B cell (primary cell): ENCODE results near the gene ATP10A. TPM values are rescaled to one million over a fixed set of nuclear protein-coding genes. Genes with fewer than 3 reads are reported as not detected.

Experiments used
- ATAC-seq: fragments of 200-7000 bp; cut with Tn5 transposase; one replicate; pipeline ENCODE4 v1.10.0; 2021; ENCODE audit warnings: low read depth, mild to moderate bottlenecking, moderate number of reproducible peaks, moderate library complexity
- CTCF ChIA-PET: fragments of 350-600 bp; sonication (Branson Sonifier 250); formaldehyde crosslinking; loops from one replicate; lab custom pipeline; 2021; ENCODE audit warnings: antibody characterized with exemption, inconsistent platforms; lab: Charles Lee
- POLR2A ChIA-PET: fragments of 350-600 bp; sonication (Branson Sonifier 250); formaldehyde crosslinking; loops from one replicate; lab custom pipeline; 2021; ENCODE audit warnings: antibody characterized with exemption; lab: Charles Lee
- DNase-seq: peaks from one replicate; pipeline ENCODE4 v3.0.0; 2013
- H2AFZ ChIP-seq: 2 replicates; pipeline ENCODE4 v1.6.1; 2012; ENCODE audit warnings: mild to moderate bottlenecking, low read depth, low read length; ENCODE audit not compliant: insufficient read depth, poor library complexity, severe bottlenecking
- H3K27ac ChIP-seq, 2 donors: 1 replicate in 1 of 2; 2 replicates in 1 of 2; pipeline ENCODE4 v1.5.1; 2012 to 2013; ENCODE audit warnings: low read length in 2 of 2, mild to moderate bottlenecking in 2 of 2, moderate library complexity in 1 of 2
- H3K27me3 ChIP-seq, 4 experiments: fragments of 200-600 bp in 1 of 4; sonication (generic) in 1 of 4; replicated peaks in 1 of 4; 1 replicate in 2 of 4; 2 replicates in 2 of 4; pipeline versions ENCODE4 v1.6.1 to v1.7.0; 2013 to 2016; ENCODE audit warnings: low read length in 3 of 4, mild to moderate bottlenecking in 2 of 4, mixed read lengths in 1 of 4, moderate library complexity in 1 of 4; ENCODE audit not compliant: insufficient read depth in 4 of 4, control insufficient read depth in 3 of 4; ENCODE audit errors: control extremely low read depth in 1 of 4
- H3K36me3 ChIP-seq, 2 experiments: replicated peaks in 1 of 2; 1 replicate in 1 of 2; 2 replicates in 1 of 2; pipeline versions ENCODE4 v1.6.1 to v1.7.1; 2013; ENCODE audit warnings: low read length in 1 of 2; ENCODE audit not compliant: insufficient read depth in 2 of 2, control insufficient read depth in 1 of 2; ENCODE audit errors: control extremely low read depth in 1 of 2, extremely low read depth in 1 of 2
- H3K4me1 ChIP-seq, 2 donors: fragments of 200-600 bp in 1 of 2; sonication (generic) in 1 of 2; 1 replicate in 1 of 2; 2 replicates in 1 of 2; pipeline versions ENCODE4 v1.5.1 to v1.6.1; 2013 to 2017; ENCODE audit warnings: low read length in 2 of 2; ENCODE audit not compliant: control insufficient read depth in 2 of 2, insufficient read depth in 2 of 2
- H3K4me2 ChIP-seq: replicated peaks from 2 replicates; pipeline ENCODE3; 2012; ENCODE audit warnings: mild to moderate bottlenecking, low read depth, low read length; ENCODE audit not compliant: poor library complexity, severe bottlenecking
- H3K4me3 ChIP-seq, 5 experiments: fragments of 200-600 bp in 1 of 5; sonication (generic) in 1 of 5; 1 replicate in 3 of 5; 2 replicates in 2 of 5; pipeline versions ENCODE4 v1.5.1 to v1.7.0; 2011 to 2016; ENCODE audit warnings: low read length in 4 of 5, mild to moderate bottlenecking in 4 of 5, low read depth in 2 of 5, control low read depth in 1 of 5, moderate library complexity in 1 of 5; ENCODE audit not compliant: insufficient read depth in 1 of 5; ENCODE audit errors: control extremely low read depth in 1 of 5, extremely low read depth in 1 of 5
- H3K79me2 ChIP-seq: fragments of 200-600 bp; sonication (generic); one replicate; pipeline ENCODE4 v1.6.0; 2016; ENCODE audit warnings: low read length; ENCODE audit not compliant: control insufficient read depth, insufficient read depth
- H3K9ac ChIP-seq: fragments of 200-600 bp; sonication (generic); 2 replicates; pipeline ENCODE4 v1.6.1; 2017; ENCODE audit warnings: mild to moderate bottlenecking, low read length, moderate library complexity
- H3K9me3 ChIP-seq, 3 donors: one replicate each; pipeline versions ENCODE4 v1.6.1 to v1.7.1; 2013; ENCODE audit warnings: low read length in 2 of 3; ENCODE audit not compliant: control insufficient read depth in 2 of 3, insufficient read depth in 1 of 3; ENCODE audit errors: control extremely low read depth in 1 of 3
- H4K20me1 ChIP-seq: 2 replicates; pipeline ENCODE4 v1.6.0; 2012; ENCODE audit warnings: mild to moderate bottlenecking, low read length; ENCODE audit not compliant: insufficient read depth, control insufficient read depth, poor library complexity, severe bottlenecking
- H3K27ac Mint-ChIP-seq: one replicate; pipeline ENCODE4 v1.8.0; 2021; ENCODE audit warnings: mixed read lengths
- H3K27me3 Mint-ChIP-seq: one replicate; pipeline ENCODE4 v1.8.0; 2021; ENCODE audit warnings: mixed read lengths
- H3K4me1 Mint-ChIP-seq: one replicate; pipeline ENCODE4 v1.8.0; 2021; ENCODE audit warnings: mixed read lengths
- H3K4me3 Mint-ChIP-seq: one replicate; pipeline ENCODE4 v1.8.0; 2021; ENCODE audit warnings: mixed read lengths
- H3K9me3 Mint-ChIP-seq: one replicate; pipeline ENCODE4 v1.8.0; 2022; ENCODE audit warnings: mixed read lengths; ENCODE audit not compliant: insufficient read depth
- CTCF ChIP-seq: fragments of 200-600 bp; IDR thresholded peaks from one replicate; pipeline ENCODE4 v1.8.0; 2022; ENCODE audit warnings: antibody characterized with exemption, mild to moderate bottlenecking
- EZH2 ChIP-seq: IDR thresholded peaks from 2 replicates; pipeline ENCODE4 v1.6.1; 2012; ENCODE audit warnings: borderline replicate concordance, low read depth, mild to moderate bottlenecking, moderate library complexity, low read length; ENCODE audit not compliant: insufficient read depth, poor library complexity, severe bottlenecking
- WGBS: methylation state at CpG from one replicate; pipeline ENCODE4 v1.1.5; 2013; ENCODE audit warnings: missing lambda C conversion rate; ENCODE audit not compliant: insufficient coverage; 5-methylcytosine and 5-hydroxymethylcytosine counted together
- intact Hi-C: fragments of 100-400 bp; cut with micrococcal nuclease; formaldehyde crosslinking; loops from one replicate; pipeline ENCODE4 v1.10.0; 2022
- polyA plus RNA-seq: library from polyadenylated mRNA; depleted of rRNA; stranded (reverse); fragments of >200 nt; gene quantifications from 2 replicates; pipeline ENCODE4 v1.2.3, GENCODE V29; 2012
- total RNA-seq, 2 donors: library from RNA; stranded (reverse); fragments of 120-200 nt in 1 of 2; gene quantifications; 1 replicate in 1 of 2; 2 replicates in 1 of 2; pipeline versions ENCODE4 v1.2.3 to v1.2.4, GENCODE V29; 2013 to 2022

Gene ATP10A
- total and polyA plus RNA-seq, 2 donors (not counting 1 experiment from before 2014, with no cell fraction given) = 0.21 to 0.22 TPM

DNA sequence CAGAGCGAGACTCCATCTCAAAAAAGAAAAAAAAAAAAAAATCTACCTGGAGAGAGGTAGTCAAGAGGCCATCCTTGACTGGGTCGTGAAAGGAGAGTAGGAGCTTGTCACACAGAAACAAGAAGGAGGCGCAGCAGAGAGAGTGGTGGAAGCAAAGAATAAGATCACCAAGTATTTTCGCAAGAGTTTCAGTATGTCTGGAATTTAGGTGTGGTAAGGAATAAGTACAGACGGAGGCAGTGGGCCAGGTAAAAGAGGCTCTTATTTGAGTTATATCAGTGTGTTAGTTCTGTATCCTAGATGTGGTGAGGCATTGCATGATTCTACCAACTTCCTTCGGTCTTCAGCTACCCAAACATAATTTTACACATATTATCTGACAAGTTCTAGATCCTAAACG, 14.6 kb upstream of the ATP10A start:
- TF ChIP-seq EZH2 = no peak
- no peak for TF ChIP-seq CTCF
- WGBS = 95% methylated on average over 4 of the region's 7 CpGs
- Histone ChIP-seq H2AFZ (no peak overlapping the region), H3K4me1 (no peaks in the 10 kb centered on the region), H3K4me3 (no peak overlapping the region), H3K9me3 (no peaks in the 10 kb centered on the region), H3K79me2 (no peaks in the 10 kb centered on the region), H3K4me2 (no peak overlapping the region), H3K27ac (no peak overlapping the region), H3K9ac (no peak overlapping the region), H4K20me1 (no peaks in the 10 kb centered on the region), H3K27me3 (no peaks in the 10 kb centered on the region), H3K36me3 (no peaks in the 10 kb centered on the region)
- CTCF ChIA-PET = interaction anchor here (0.6 kb wide), 1 partner anchor 165 kb away, joined by 3 read pairs; no protein-coding TSS in a partner anchor
- H3K27ac Mint-ChIP-seq = no peak overlapping the region
- DNase-seq (no peak), ATAC-seq (no peak)
- no peak overlapping the region for H3K4me3 Mint-ChIP-seq
- peaks cover 2% of the 10 kb centered on the region for H3K9me3 Mint-ChIP-seq
- POLR2A ChIA-PET = no interaction called here
- peaks cover 3% of the 10 kb centered on the region for H3K27me3 Mint-ChIP-seq
- intact Hi-C loops = no loop called here
- H3K4me1 Mint-ChIP-seq = no peaks in the 10 kb centered on the region

DNA sequence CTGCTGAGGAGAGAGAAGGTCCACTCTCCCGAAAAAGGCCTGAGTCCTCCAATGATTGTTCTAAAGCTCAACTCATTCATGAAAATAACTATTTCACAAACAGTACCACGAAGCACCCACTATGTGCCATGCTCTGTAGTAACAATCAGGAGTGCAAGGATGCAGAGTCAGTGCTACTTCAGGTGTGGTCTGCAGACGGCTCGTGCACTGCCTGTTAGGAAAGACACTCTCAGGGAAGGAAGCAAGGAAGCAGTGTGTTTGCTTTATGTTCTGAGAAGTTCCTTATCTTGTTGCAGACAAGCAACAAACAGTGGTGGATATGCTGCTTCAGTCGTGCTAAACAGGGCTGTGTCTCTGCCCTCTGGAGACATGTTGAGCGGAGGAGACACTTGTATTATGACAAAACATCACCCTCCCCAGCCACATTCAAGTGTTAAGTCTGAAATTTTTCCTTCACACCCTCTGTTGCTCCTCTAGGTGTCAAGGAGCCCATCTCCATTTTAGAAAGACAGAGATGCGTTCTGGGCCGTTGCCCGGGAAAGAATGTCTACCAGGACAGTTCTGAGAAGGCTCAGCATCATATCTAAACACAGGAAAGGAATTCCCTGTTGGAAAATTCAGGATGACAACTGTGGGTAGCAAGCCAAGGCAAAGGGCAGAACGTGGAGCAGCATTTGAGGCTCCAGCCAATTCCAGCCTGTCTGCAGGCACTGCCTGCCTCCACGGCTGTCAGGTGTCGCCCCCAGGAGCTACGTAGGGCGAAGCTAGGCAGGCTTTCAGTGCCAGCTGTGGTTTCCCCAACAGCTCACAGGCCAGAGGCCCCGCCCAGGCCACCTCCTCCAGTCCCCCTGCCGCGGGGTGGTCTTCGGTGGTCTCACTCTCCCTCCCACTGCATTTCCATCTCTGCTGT, 13.4 kb upstream of the ATP10A start:
- intact Hi-C loops = no loop called here
- no peaks in the 10 kb centered on the region for H3K4me1 ChIP-seq
- no peaks in the 10 kb centered on the region for H3K27me3 ChIP-seq
- no peak overlapping the region for H3K9ac ChIP-seq
- no peaks in the 10 kb centered on the region for H3K9me3 ChIP-seq
- H3K27ac ChIP-seq = no peak overlapping the region
- no peaks in the 10 kb centered on the region for H3K4me1 Mint-ChIP-seq
- H3K36me3 ChIP-seq = no peaks in the 10 kb centered on the region
- no peak overlapping the region for H3K4me3 Mint-ChIP-seq
- no peak for ATAC-seq
- H4K20me1 ChIP-seq = no peaks in the 10 kb centered on the region
- POLR2A ChIA-PET = no interaction called here
- no peak overlapping the region for H2AFZ ChIP-seq
- no peak overlapping the region for H3K4me2 ChIP-seq
- CTCF ChIA-PET = interaction anchor here (0.6 kb wide), 1 partner anchor 164 kb away, joined by 3 read pairs; no protein-coding TSS in a partner anchor
- DNase-seq = no peak
- TF ChIP-seq EZH2 = no peak
- no peak for TF ChIP-seq CTCF
- no peak overlapping the region for H3K27ac Mint-ChIP-seq
- H3K9me3 Mint-ChIP-seq = peaks cover 2% of the 10 kb centered on the region
- WGBS = 81% methylated on average over 15 of the region's 18 CpGs
- H3K27me3 Mint-ChIP-seq = peaks cover 3% of the 10 kb centered on the region
- no peak overlapping the region for H3K4me3 ChIP-seq
- no peaks in the 10 kb centered on the region for H3K79me2 ChIP-seq
